Measurements from ENCODE around the gene KLHL30.

Gene KLHL30

DNA sequence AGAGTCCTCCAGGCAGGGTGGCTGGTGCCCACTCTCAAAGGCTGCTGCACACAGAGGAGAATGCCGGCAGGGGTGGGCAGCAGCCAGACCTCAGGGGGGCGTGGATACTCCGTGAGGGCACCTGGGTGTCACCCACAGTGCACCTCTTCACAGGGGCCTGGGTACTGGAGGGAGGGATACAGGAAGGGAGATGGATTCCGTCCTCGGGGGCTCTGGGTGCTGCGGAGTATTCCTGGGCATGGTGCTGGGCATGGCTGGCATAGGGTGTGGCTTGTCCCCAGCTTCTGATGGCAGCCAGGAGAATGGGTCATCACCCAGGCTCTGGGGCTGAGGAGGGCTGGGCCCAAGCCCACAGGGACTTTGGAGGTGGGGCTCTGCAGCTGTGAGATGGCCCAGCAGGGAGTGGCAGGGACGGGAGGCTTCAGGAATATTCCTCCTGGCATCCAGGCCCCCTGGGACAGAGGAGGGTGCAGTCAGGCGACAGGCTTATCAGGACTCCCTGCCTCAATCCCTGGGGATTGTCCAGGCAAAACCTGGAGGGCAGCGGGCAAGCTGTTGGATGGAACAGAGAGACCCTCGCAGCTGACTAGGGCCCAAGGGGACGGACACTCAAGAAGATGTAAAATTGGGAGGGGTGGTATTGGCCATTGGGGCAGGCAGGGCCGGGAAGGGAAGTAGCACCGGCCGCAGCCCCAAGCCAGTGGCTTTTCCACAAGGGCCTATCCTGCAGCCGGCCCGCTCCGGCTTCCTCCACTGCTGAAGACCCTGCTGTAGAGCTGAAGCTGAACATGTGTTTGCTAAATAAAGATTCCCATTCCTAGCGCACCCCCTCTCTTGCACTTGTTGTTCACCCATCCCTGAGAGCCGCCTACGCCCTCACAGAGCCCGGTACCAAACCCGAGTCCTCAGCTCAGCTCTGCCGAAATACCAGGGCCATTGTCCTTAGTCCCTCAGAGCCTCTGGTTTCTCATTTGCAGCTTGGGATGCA lies 5.7 kb upstream of the KLHL30 start:
- no peak for DNase-seq (ENCODE audit: low read depth)

DNA sequence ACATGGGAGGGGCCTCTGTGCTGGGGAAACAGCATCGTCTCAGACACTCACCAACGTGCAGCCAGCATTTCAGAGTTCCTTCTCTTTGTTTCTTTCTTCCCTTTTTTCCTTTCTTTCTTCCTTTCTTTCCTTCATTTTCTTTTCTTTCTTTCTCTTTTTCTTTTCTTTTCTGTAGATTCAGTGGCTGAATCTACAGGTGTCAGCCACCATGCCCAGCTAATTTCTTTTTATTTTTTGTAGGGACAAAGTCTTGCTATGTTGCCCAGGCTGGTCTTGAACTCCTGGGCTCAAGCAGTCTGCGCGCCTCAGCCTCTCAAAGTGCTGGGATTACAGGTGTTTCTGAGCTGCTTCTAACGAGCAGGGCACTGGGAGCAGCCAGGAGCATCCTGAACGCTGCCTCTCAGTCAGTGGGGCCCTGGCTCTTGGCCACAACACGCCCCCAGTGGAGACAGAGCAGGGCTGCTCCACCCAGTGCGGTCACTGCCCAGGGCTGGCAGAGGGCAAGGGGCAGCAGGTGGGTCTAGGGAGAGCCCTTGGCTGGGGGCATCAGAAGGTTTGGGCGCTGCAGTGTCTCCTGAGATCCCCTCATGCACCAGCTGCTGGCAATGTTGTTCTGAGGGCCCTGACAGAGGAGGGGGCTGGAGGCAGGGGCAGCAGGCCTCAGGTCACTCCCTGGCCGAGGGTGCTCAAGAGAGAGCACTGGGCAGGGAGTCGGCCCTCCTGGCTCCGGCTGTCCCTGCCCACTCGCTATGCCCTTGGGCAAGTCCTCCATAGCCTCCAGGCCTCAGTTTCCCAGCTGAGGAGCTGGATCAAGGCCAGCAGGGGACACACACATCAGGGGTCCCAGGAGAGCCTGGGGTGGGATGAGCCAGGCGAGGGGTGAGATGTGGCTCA lies 4.7 kb upstream of the KLHL30 start:
- no peak for DNase-seq (ENCODE audit: low read depth)

DNA sequence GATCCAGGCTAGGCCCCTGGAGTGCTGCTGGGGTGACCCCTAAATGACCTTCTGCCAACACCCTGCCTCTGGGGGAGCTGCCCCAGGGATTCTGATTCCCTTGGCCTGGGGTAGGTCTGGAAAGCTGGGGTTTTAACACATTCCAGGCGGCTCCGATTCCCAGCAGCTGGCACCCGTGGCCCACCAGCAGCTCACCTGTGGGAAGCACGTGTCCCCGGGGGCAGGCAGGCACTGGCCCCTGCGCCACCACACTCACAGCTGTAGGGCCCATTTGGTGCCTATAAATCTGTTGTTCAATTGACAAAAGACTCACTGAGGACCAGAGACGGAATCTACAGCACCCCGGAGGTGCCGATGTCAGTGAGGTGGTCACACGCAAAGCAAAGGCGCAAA lies 4.1 kb upstream of the KLHL30 start:
- DNase-seq (ENCODE audit: low read depth), result no peak

GRCh38 chr2:238135601-238136150 lies 2.8 kb upstream of the KLHL30 start:
- no peak for DNase-seq (ENCODE audit: low read depth)

GRCh38 chr2:238136820-238137537 lies 1.5 kb upstream of the KLHL30 start:
- peak; percentile 83 for DNase-seq (ENCODE audit: low read depth)

DNA sequence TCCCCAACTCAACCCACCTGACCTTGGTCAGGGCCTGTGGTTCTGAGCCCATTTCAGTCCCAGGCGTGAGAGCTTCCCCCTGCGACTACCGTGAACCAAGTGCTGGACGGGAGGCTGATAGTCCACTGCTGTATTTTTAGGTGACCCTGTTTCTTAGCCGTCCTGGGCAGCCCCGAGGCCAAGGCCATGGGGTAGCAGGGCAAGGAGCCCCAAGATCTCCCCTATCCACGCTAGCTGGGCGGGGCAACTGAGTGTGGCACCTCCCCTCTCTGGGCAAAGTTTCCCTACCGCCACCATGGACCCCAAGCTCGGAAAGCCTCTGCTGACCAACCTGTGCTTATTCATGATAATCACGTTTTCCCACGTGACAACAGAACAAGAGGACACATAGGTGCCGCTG lies 583 bp upstream of the KLHL30 start:
- no peak for DNase-seq (ENCODE audit: low read depth)

- DNase-seq (ENCODE audit: low read depth), result peak; percentile 13
Observed at GRCh38 chr2:238139196-238140039, 950 bp downstream of the KLHL30 start.

GRCh38 chr2:238140040-238140439 lies 1.6 kb downstream of the KLHL30 start:
- no peak for DNase-seq (ENCODE audit: low read depth)

- no peak for DNase-seq (ENCODE audit: low read depth)
Observed at GRCh38 chr2:238140721-238141540, 2.5 kb downstream of the KLHL30 start.

DNA sequence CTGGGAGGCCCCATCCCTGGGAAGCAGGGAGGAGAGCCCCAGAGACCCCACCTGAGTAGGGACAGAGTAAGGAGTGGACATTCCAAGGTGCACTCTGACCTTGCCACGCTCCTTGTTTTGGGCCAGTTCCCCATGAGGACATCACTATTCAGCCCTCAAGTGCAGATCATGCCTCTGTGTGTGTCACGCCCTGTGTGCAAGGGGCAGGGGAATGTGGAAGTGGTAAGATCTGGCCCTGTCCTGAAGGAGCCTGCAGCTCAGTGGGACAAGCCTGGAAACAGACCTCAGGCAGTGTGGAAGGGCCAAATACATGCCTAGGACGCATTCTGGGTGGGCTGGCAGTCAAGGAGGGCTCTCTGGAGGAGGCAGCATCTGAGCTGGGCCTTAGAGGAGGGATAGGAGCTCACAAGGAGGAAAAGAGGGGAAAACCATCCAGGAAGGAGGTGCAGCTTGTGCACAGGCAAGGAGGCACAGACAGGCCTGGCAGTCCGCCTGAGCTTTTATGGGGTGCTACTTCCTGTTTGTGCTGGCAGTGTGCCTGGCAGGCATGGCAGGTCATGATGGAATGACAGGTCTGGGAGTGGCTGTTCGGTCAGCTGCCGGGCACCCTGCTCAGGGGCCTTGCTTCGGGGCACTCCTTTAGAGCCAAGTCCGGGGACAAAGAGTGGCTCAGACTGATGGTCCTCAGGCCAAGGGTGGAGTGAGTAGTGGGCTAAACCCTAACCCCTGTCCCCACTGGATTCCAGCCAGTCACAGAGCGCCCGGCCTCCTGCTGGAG lies 3.3 kb downstream of the KLHL30 start:
- peak; percentile 76 for DNase-seq (ENCODE audit: low read depth)

DNA sequence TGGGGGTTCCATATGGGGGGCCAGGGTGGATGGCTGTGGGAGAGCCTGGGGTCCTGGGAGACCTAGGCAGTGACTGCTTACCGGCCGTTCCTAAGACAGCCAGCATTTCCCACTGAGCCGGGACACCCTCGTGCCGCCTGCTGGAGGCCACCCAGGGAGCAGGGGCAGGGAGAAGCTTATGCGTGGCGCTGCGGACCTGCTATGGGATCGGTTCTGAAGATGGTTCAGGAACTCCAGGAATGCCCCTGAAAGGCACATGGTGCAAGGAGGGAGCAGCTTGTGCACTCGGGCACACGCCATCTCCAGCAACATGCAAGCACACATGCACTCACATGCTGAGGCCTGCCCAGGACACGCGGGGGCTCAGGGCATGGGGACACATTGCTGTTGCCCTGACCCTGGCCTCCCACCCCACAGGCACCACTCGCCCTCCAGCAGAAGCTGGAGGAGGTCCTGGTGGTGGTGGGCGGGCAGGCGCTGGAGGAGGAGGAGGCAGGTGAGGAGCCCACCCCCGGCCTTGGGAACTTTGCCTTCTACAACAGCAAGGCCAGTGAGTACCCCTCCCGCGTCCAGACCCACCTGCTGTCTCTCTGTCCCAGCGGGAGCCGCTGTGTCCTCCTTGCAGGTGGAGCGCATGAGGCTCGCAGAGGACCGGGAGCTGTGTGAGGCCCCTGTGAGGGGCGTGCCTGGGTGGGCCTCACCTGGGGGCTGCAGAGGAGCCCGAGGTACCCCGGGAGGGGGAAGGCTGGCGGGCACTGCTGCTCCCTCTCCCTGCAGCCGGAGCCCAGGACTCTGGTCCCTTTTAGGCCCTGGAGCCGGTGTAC lies 4.1 kb downstream of the KLHL30 start:
- peak; percentile 56 for DNase-seq (ENCODE audit: low read depth)

GRCh38 chr2:238143239-238143951 lies 4.9 kb downstream of the KLHL30 start:
- DNase-seq (ENCODE audit: low read depth), result peak; percentile 93

DNA sequence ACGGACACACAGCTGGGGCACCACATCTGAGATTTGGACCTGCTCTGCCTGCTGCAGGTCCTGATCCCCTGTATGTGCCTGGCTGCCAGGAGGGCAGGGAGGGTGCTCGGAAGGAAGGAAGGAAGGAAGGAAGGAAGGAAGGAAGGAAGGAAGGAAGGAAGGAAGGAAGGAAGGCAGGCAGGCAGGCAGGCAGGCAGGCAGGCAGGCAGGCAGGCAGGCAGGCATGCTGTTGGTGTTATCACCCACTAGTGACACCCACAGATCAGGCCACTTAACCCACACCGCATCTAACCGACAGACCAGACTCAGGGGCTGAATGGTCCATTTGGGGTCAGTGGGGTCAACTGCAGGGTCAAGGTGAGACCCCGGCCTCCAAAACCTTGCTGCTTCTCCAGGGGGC lies 5.8 kb downstream of the KLHL30 start:
- DNase-seq (ENCODE audit: low read depth), result no peak

DNA sequence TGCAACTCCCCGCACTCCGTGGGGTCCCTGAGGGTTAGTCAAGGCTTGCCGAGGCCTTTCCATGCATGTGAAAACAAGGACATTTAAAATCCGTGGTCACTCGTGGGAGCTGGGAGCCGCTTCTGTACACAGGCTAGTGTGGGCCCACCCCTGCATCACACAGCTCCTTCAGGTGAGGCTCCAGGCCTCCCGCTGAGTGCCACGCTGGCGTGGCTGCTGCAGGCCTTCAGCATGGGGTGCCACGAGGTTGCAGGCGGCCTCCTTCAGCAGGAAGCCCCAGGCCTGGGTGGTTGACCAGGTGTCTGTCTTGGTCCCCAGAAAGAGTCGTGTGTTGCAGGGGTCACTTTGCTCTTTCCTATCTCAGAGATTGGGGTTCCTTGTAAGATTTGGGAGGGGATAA lies 6.6 kb downstream of the KLHL30 start:
- DNase-seq (ENCODE audit: low read depth), result no peak

DNA sequence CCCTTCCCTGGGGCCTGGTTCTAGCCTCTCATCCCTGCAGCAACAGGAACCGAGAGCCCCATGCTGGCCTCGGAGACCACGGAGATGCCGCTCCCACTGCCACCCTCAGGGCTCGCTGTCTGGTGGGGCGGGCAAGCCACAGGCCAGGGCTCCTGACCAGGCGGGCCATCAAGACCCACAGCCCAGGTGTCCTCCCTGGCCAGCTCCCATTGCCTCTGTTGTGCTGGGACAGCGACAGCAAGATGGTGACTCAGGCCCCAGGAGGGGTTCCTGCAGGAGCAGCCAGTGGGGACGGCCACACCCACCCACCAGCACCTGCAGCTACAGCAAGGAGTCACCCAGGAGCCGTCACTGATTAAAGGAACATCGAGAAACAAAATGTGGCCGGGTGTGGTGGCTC lies 7.4 kb downstream of the KLHL30 start:
- DNase-seq (ENCODE audit: low read depth), result no peak

DNA sequence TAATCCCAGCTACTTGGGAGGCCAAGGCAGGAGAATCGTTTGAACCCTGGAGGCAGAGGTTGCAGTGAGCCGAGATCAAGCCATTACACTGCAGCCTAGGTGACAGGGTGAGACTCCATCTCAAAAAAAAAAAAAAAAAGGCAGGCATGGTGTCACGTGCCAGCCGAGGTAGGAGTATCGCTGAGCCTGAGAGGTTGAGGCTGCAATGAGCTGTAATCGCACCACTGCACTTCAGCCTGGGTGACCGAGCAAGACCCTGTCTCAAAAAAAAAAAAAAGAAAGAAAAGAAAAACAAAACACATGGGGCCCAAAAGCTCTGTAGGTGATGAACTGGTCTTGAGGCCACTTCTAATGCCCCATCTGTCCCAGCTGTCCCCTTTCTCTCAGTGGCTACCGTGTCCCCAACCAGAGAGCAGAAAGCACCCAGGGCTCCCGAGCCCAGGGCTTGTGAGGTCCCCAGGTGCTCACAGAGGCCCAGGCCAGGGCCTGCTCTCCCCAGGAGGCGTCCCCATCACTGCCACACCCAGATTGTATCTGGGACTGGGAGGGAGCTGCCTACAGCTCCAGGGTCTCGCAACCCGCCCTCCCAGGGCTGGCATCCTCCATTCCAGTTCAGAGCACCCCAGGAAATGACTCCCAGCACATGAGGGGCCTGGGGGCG lies 8.5 kb downstream of the KLHL30 start:
- DNase-seq (ENCODE audit: low read depth), result no peak

DNA sequence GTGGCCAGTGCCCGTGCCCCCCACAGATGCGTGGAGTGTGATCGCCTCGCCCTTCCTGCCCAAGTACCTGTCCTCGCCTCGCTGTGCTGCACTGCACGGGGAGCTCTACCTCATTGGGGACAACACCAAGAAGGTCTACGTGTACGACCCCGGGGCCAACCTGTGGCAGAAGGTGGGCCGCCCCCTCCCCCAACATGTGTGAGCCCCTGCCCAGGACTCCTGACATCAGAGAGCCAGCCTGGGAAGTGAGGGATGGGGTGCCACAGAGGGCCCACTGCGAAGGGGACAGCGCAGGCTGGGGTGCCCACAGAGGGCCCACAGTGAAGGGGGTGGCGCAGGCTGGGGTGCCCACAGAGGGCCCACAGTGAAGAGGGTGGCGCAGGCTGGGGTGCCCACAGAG lies 10.5 kb downstream of the KLHL30 start:
- DNase-seq (ENCODE audit: low read depth), result no peak

All from EH (cell line).